OCI-LY1 (cell line): Measurements from ENCODE around the gene RPL13.

Experiments used
- CTCF ChIP-seq: fragments of 200-600 bp; sonication (generic), shearing (Covaris generic); IDR thresholded peaks from 2 replicates; pipeline ENCODE4 v1.5.1; 2017; ENCODE audit warnings: mild to moderate bottlenecking, antibody characterized with exemption, low read length, moderate library complexity, mixed read lengths
- EZH2 ChIP-seq: fragments of 200-600 bp; sonication (generic), shearing (Covaris generic); IDR thresholded peaks from 2 replicates; pipeline ENCODE4 v1.8.0; 2017; ENCODE audit warnings: borderline replicate concordance, mixed run types, mild to moderate bottlenecking, antibody characterized with exemption, low read length, moderate library complexity, mixed read lengths

DNA sequence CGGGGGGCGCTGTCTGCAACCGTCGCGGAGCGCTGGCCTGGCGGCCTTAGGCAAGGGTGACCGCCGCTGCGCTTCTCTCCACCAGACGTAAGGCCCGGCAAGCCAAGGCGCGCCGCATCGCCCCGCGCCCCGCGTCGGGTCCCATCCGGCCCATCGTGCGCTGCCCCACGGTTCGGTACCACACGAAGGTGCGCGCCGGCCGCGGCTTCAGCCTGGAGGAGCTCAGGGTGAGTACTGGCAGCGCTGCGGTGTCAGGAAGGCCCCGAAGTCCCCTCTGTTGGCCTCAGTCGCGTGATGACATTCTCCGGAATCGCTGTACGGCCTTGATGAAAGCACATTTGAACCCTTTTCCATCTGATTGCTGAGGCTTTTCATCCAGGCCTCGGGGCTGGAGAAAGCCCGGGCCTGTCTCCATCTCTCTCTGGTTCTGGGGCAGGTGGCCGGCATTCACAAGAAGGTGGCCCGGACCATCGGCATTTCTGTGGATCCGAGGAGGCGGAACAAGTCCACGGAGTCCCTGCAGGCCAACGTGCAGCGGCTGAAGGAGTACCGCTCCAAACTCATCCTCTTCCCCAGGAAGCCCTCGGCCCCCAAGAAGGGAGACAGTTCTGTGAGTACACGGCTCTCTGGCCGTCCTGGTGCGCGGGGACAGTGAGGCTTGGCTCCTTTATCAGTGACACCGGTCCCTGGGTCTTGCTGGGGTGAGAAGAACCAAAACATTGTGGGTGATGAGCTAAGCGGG is 831 bp downstream of the RPL13 start:
- TF ChIP-seq CTCF, result no peak
- no peak for TF ChIP-seq EZH2
